HepG2 (cell line): ENCODE data around the gene PDIK1L. TPM values are rescaled to one million over a fixed set of nuclear protein-coding genes. Genes with fewer than 3 reads are reported as not detected.
A peak's percentile ranks its signal among the peaks of the same experiment; 100 is the strongest.

Experiments used
- ARNTL ChIP-seq: sonication (generic); formaldehyde crosslinking; IDR thresholded peaks from 2 replicates; pipeline ENCODE4 v1.4.0; 2020; ENCODE audit warnings: mild to moderate bottlenecking, missing genetic modification reagents
- CERS6 ChIP-seq: sonication (generic); formaldehyde crosslinking; IDR thresholded peaks from 2 replicates; pipeline ENCODE4 v1.5.0; 2020; ENCODE audit warnings: missing genetic modification reagents
- FOSL2 ChIP-seq: sonication (generic); formaldehyde crosslinking; IDR thresholded peaks from 2 replicates; pipeline ENCODE4 v1.4.0; 2020; ENCODE audit warnings: missing genetic modification reagents
- HBP1 ChIP-seq: IDR thresholded peaks from 2 replicates; pipeline ENCODE4 v1.6.1; 2016; ENCODE audit warnings: low read depth, control low read depth
- JUN ChIP-seq: sonication (generic); formaldehyde crosslinking; IDR thresholded peaks from 2 replicates; pipeline ENCODE4 v1.4.0; 2020; ENCODE audit warnings: mild to moderate bottlenecking, missing genetic modification reagents
- KAT2B ChIP-seq: fragments of 150-350 bp; IDR thresholded peaks from 2 replicates; pipeline ENCODE4 v1.6.1; 2014; ENCODE audit warnings: low read depth, low read length, borderline replicate concordance
- MEIS2 ChIP-seq: sonication (generic); formaldehyde crosslinking; IDR thresholded peaks from 2 replicates; pipeline ENCODE4 v1.9.0; 2021; ENCODE audit warnings: mild to moderate bottlenecking, missing genetic modification reagents
- NPAS2 ChIP-seq: sonication (generic); formaldehyde crosslinking; IDR thresholded peaks from 2 replicates; pipeline ENCODE4 v1.8.0; 2022; ENCODE audit warnings: mild to moderate bottlenecking, missing genetic modification reagents, borderline replicate concordance
- TCF12 ChIP-seq, 2 experiments: fragments of 450-650 bp in 1 of 2; sonication (generic) in 1 of 2; formaldehyde crosslinking in 1 of 2; IDR thresholded peaks; 2 replicates each; pipeline versions ENCODE4 v1.6.1 to v1.8.0; 2017 to 2022; ENCODE audit warnings: antibody characterized with exemption in 1 of 2, mild to moderate bottlenecking in 1 of 2, missing genetic modification reagents in 1 of 2, moderate library complexity in 1 of 2
- TEF ChIP-seq: sonication (generic); formaldehyde crosslinking; IDR thresholded peaks from 2 replicates; pipeline ENCODE4 v1.5.0; 2020; ENCODE audit warnings: missing genetic modification reagents
- TFAP4 ChIP-seq: sonication (generic); IDR thresholded peaks from 2 replicates; pipeline ENCODE4 v1.6.1; 2016; ENCODE audit warnings: low read depth, borderline replicate concordance
- TOPORS ChIP-seq: sonication (generic); formaldehyde crosslinking; IDR thresholded peaks from 2 replicates; pipeline ENCODE4 v1.8.0; 2023; ENCODE audit warnings: mild to moderate bottlenecking, missing genetic modification reagents
- U2AF1 ChIP-seq: fragments of 200-400 bp; formaldehyde crosslinking; optimal IDR thresholded peaks from 2 replicates; pipeline ENCODE3; 2017; ENCODE audit warnings: mild to moderate bottlenecking, low read depth, low read length
- U2AF2 ChIP-seq: fragments of 200-400 bp; formaldehyde crosslinking; IDR thresholded peaks from 2 replicates; pipeline ENCODE4 v1.6.1; 2017; ENCODE audit warnings: low read depth, mild to moderate bottlenecking, low read length
- XRCC5 ChIP-seq: fragments of 200-400 bp; formaldehyde crosslinking; optimal IDR thresholded peaks from 2 replicates; pipeline ENCODE3; 2017; ENCODE audit warnings: mild to moderate bottlenecking, low read length
- ZC3H4 ChIP-seq: sonication (generic); formaldehyde crosslinking; IDR thresholded peaks from 2 replicates; pipeline ENCODE4 v1.4.0; 2020; ENCODE audit warnings: missing genetic modification reagents, borderline replicate concordance
- ZFP36L1 ChIP-seq: sonication (generic); formaldehyde crosslinking; IDR thresholded peaks from 2 replicates; pipeline ENCODE4 v1.8.0; 2022; ENCODE audit warnings: mild to moderate bottlenecking, missing genetic modification reagents, moderate library complexity
- ZNF260 ChIP-seq: sonication (generic); formaldehyde crosslinking; IDR thresholded peaks from 2 replicates; pipeline ENCODE4 v1.4.0; 2020; ENCODE audit warnings: missing genetic modification reagents, low read depth, mild to moderate bottlenecking, borderline replicate concordance
- ZNF317 ChIP-seq: sonication (generic); formaldehyde crosslinking; IDR thresholded peaks from 2 replicates; pipeline ENCODE4 v1.5.0; 2020; ENCODE audit warnings: mild to moderate bottlenecking, missing genetic modification reagents
- ZNF441 ChIP-seq: sonication (generic); formaldehyde crosslinking; IDR thresholded peaks from 2 replicates; pipeline ENCODE4 v1.7.0; 2021; ENCODE audit warnings: missing genetic modification reagents, borderline replicate concordance
- ZNF460 ChIP-seq: sonication (generic); formaldehyde crosslinking; IDR thresholded peaks from 2 replicates; pipeline ENCODE4 v1.5.1; 2020; ENCODE audit warnings: missing genetic modification reagents, mild to moderate bottlenecking, borderline replicate concordance
- ZNF572 ChIP-seq: sonication (generic); formaldehyde crosslinking; IDR thresholded peaks from 2 replicates; pipeline ENCODE4 v1.5.1; 2020; ENCODE audit warnings: mild to moderate bottlenecking, missing genetic modification reagents
- ZNF772 ChIP-seq: sonication (generic); formaldehyde crosslinking; IDR thresholded peaks from 2 replicates; pipeline ENCODE4 v1.5.0; 2020; ENCODE audit warnings: mild to moderate bottlenecking, missing genetic modification reagents
- ZSCAN31 ChIP-seq: sonication (generic); formaldehyde crosslinking; IDR thresholded peaks from 2 replicates; pipeline ENCODE4 v1.5.0; 2020; ENCODE audit warnings: low read depth, mild to moderate bottlenecking, missing genetic modification reagents
- polyA plus RNA-seq, 8 experiments: library from polyadenylated mRNA; depleted of rRNA in 3 of 8; stranded (reverse) in 7 of 8; unstranded in 1 of 8; fragments of >200 nt; fragmentation: Illumina TruSeq in 4 of 8; extraction: Trizol in 4 of 8; gene quantifications; 2 replicates each; pipeline versions ENCODE4 v1.2.1 to v1.2.3, GENCODE V29; 2011 to 2016; ENCODE audit warnings: low read depth in 4 of 8, missing spikeins in 1 of 8, mixed read lengths in 1 of 8; ENCODE audit not compliant: insufficient read depth in 1 of 8
- total RNA-seq, 5 experiments: library from RNA; depleted of rRNA; stranded (reverse); fragments of >200 nt; fragmentation: Illumina TruSeq; extraction: Trizol; gene quantifications; 2 replicates each; pipeline ENCODE4 v1.2.3, GENCODE V29; 2016; ENCODE audit warnings: low read depth in 1 of 5
- TF ChIP-seq, protein P1 (sequence below): sonication (generic); formaldehyde crosslinking; IDR thresholded peaks from 2 replicates; pipeline ENCODE4 v1.8.0; 2022; ENCODE audit warnings: missing genetic modification reagents, mild to moderate bottlenecking, inconsistent platforms, borderline replicate concordance

The PDIK1L gene
- total and polyA plus RNA-seq, 2 of the 13 experiments (the other 11 are each of a cell fraction or from before 2014, with no cell fraction given), result 1.9 to 4.6 TPM

- no peak for TF ChIP-seq U2AF2
- TF ChIP-seq, protein P1, sequence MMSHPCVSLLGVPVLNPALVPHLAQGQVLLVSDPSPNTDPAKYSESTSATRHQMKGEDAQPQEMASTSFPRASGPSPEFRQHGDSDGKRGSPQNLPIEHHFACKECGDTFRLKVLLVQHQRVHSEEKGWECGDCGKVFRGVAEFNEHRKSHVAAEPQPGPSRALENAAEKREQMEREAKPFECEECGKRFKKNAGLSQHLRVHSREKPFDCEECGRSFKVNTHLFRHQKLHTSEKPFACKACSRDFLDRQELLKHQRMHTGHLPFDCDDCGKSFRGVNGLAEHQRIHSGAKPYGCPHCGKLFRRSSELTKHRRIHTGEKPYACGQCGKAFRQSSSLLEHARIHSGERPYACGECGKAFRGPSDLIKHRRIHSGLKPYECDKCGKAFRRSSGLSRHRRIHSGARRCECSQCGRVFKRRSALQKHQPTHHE, result peak; percentile 99
- peak; percentile 92 for TF ChIP-seq HBP1 (CRISPR knock-in tag)
- TF ChIP-seq KAT2B, result no peak
- peak; percentile 21; the same call in 1 of the 2 replicates for TF ChIP-seq TFAP4
- TF ChIP-seq ZC3H4 (CRISPR knock-in tag), result no peak
- no peak for TF ChIP-seq U2AF1
- TF ChIP-seq NPAS2 (CRISPR knock-in tag), result no peak
- TF ChIP-seq ZNF772, result peak; percentile 98; the same call in 1 of the 2 replicates
- TF ChIP-seq FOSL2 (CRISPR knock-in tag), result peak; percentile 85
- peak; percentile 79; the same call in 1 of the 2 replicates for TF ChIP-seq ZNF441
- no peak for TF ChIP-seq TCF12 (IDR thresholded peaks at IDR 0.05)
- TF ChIP-seq TCF12 (CRISPR knock-in tag; IDR thresholded peaks at IDR 0.05), result peak; percentile 95
- TF ChIP-seq ZSCAN31 (CRISPR knock-in tag), result peak; percentile 82; the same call in 1 of the 2 replicates
- no peak for TF ChIP-seq ZNF260
- TF ChIP-seq MEIS2 (CRISPR knock-in tag), result peak; percentile 77; the same call in 1 of the 2 replicates
- peak; percentile 52; the same call in 1 of the 2 replicates for TF ChIP-seq TEF
- peak; percentile 91 for TF ChIP-seq JUN (CRISPR knock-in tag)
- TF ChIP-seq ZNF317 (CRISPR knock-in tag), result peak; percentile 88
- TF ChIP-seq ARNTL (CRISPR knock-in tag), result peak; percentile 86
- peak; percentile 91; the same call in 1 of the 2 replicates for TF ChIP-seq TOPORS (CRISPR knock-in tag)
- no peak for TF ChIP-seq CERS6 (CRISPR knock-in tag)
- TF ChIP-seq ZNF460 (CRISPR knock-in tag), result no peak; the same call in 1 of the 2 replicates
- no peak for TF ChIP-seq ZFP36L1 (CRISPR knock-in tag)
- peak; percentile 91 for TF ChIP-seq XRCC5
- peak; percentile 95; the same call in 1 of the 2 replicates for TF ChIP-seq ZNF572 (CRISPR knock-in tag)
Observed at GRCh38 chr1:26169669-26170471, 58.2 kb downstream of the PDIK1L start, which contains the start of gene ZNF593 (continued).
